ENCODE data around the gene PTPRM. TPM values are rescaled to one million over a fixed set of nuclear protein-coding genes. Genes with fewer than 3 reads are reported as not detected.
A peak's percentile ranks its signal among the peaks of the same experiment; 100 is the strongest.

Gene PTPRM
- total and polyA plus RNA-seq, 7 donors = 3.9 to 151 (median 62.8) TPM

GRCh38 chr18:8186413-8186812 lies 619.3 kb downstream of the PTPRM start:
- DNase-seq = no peak
- Histone ChIP-seq H3K9me3 (no peaks in the 10 kb centered on the region), H3K27me3 (no peaks in the 10 kb centered on the region), H3K4me3 (no peak overlapping the region), H3K27ac (peak overlapping the region in 2 of 4 donors; percentile 30 to 45), H3K4me1 (peaks cover 0 to 27% (median 17%) of the 10 kb centered on the region in 4 donors), H3K36me3 (no peaks in the 10 kb centered on the region)
- TF ChIP-seq POLR2A (IDR thresholded peaks at IDR 0.05) = no peak
- peak in 1 of 4 donors; percentile 26 for TF ChIP-seq POLR2AphosphoS5 (IDR thresholded peaks at IDR 0.05)
- intact Hi-C loops (cut with DNase I) = no loop called here
- 85 to 86% methylated on average over 2 of the region's 2 CpGs for WGBS, 2 donors

- WGBS, 2 donors = 91 to 93% methylated on average over 7 of the region's 7 CpGs
- intact Hi-C loops (cut with DNase I) = no loop called here
- Histone ChIP-seq H3K27me3 (no peaks in the 10 kb centered on the region), H3K36me3 (no peaks in the 10 kb centered on the region), H3K9me3 (no peaks in the 10 kb centered on the region), H3K27ac (peak overlapping the region in 3 of 4 donors; percentile 11 to 45 (median 19)), H3K4me1 (peaks cover 0 to 27% (median 17%) of the 10 kb centered on the region in 4 donors), H3K4me3 (no peak overlapping the region)
- TF ChIP-seq EP300 (IDR thresholded peaks at IDR 0.05) (no peak), POLR2A (IDR thresholded peaks at IDR 0.05) (no peak), POLR2AphosphoS5 (IDR thresholded peaks at IDR 0.05) (no peak), CTCF (IDR thresholded peaks at IDR 0.05) (no peak)
- no peak for DNase-seq
Measured at GRCh38 chr18:8188184-8188583, 621.1 kb downstream of the PTPRM start.

- DNase-seq = no peak
- TF ChIP-seq POLR2AphosphoS5 (IDR thresholded peaks at IDR 0.05) (no peak), EP300 (IDR thresholded peaks at IDR 0.05) (no peak), POLR2A (IDR thresholded peaks at IDR 0.05) (no peak), CTCF (IDR thresholded peaks at IDR 0.05) (no peak)
- Histone ChIP-seq H3K4me3 (no peak overlapping the region), H3K9me3 (no peaks in the 10 kb centered on the region), H3K4me1 (peaks cover 0 to 27% (median 17%) of the 10 kb centered on the region in 4 donors), H3K27me3 (no peaks in the 10 kb centered on the region), H3K36me3 (no peaks in the 10 kb centered on the region), H3K27ac (no peak overlapping the region)
- intact Hi-C loops (cut with DNase I) = no loop called here
- WGBS, 2 donors = 84 to 90% methylated on average over 3 of the region's 3 CpGs
Measured at GRCh38 chr18:8190980-8191379, 623.9 kb downstream of the PTPRM start.

- Histone ChIP-seq H3K4me3 (no peak overlapping the region), H3K9me3 (no peaks in the 10 kb centered on the region), H3K4me1 (no peaks in the 10 kb centered on the region), H3K27me3 (no peaks in the 10 kb centered on the region), H3K36me3 (no peaks in the 10 kb centered on the region), H3K27ac (no peak overlapping the region)
- TF ChIP-seq POLR2AphosphoS5 (IDR thresholded peaks at IDR 0.05) (no peak), CTCF (IDR thresholded peaks at IDR 0.05) (no peak), EP300 (IDR thresholded peaks at IDR 0.05) (no peak), POLR2A (IDR thresholded peaks at IDR 0.05) (no peak)
- no peak for DNase-seq
- intact Hi-C loops (cut with DNase I) = no loop called here
- WGBS, 2 donors = 85 to 86% methylated on average over 6 of the region's 6 CpGs
Measured at GRCh38 chr18:8194431-8194830, 627.3 kb downstream of the PTPRM start.

GRCh38 chr18:8196238-8196637 lies 629.1 kb downstream of the PTPRM start:
- Histone ChIP-seq H3K4me3 (no peak overlapping the region), H3K9me3 (no peaks in the 10 kb centered on the region), H3K36me3 (no peaks in the 10 kb centered on the region), H3K4me1 (no peaks in the 10 kb centered on the region), H3K27me3 (no peaks in the 10 kb centered on the region), H3K27ac (no peak overlapping the region)
- intact Hi-C loops (cut with DNase I) = no loop called here
- 78 to 81% methylated on average over 4 of the region's 4 CpGs for WGBS, 2 donors
- no peak for DNase-seq
- no peak for TF ChIP-seq EP300 (IDR thresholded peaks at IDR 0.05)
- no peak for TF ChIP-seq POLR2AphosphoS5 (IDR thresholded peaks at IDR 0.05)
- no peak for TF ChIP-seq POLR2A (IDR thresholded peaks at IDR 0.05)
- TF ChIP-seq CTCF (IDR thresholded peaks at IDR 0.05) = no peak

Data from sigmoid colon (tissue), 7 donors.